Smooth muscle cell of the brain vasculature (primary cell): ENCODE data around the gene IL26.

Source experiments
- DNase-seq: peaks from one replicate; pipeline ENCODE4 v3.0.0-alpha.2; 2012; ENCODE audit warnings: low read depth, low spot score

Gene IL26, protein sequence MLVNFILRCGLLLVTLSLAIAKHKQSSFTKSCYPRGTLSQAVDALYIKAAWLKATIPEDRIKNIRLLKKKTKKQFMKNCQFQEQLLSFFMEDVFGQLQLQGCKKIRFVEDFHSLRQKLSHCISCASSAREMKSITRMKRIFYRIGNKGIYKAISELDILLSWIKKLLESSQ

DNA sequence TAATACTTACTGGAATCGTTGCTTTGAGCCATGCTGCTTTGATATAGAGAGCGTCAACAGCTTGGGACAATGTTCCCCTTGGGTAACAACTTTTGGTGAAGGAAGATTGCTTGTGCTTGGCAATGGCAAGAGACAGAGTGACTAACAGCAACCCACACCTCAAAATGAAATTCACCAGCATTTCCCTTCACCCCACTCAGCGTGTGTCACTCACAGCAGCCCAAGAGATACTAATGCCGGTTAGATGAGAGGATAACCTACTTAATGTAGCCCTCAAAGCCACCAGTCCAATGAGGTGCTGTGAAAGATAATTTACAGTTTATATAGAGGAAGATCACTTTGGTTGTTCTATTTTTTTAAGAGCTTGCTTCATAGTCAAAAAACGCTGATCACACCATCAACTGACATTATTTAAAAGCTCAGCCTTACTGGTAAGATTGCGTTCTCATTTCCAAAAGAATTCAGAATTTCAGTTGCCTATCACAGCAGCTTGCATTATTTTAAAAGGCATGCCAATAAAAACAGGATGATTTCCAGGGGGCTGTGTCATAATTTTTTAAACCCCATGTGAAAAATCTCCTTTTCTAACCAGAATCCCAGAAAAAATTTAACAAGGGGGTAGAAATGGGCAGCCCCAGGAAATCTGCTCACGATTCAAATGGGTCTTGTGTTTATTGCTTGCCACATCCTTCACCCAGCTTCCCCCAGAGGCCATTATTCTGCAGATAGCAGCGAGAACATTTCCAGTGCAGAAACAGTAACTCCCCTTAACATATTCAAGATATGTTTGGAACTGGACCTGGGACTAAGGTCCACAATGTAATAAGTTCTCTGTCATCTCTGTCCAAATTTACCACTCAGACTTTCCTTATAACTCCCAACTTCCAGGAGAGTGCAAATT is at the start of gene IL26:
Gene IL26, minus strand, starts transcription at position 235 of the 901 bp plus-strand sequence. Its CDS starts 54 bp downstream, at position 181.
- DNase-seq, result no peak

DNA sequence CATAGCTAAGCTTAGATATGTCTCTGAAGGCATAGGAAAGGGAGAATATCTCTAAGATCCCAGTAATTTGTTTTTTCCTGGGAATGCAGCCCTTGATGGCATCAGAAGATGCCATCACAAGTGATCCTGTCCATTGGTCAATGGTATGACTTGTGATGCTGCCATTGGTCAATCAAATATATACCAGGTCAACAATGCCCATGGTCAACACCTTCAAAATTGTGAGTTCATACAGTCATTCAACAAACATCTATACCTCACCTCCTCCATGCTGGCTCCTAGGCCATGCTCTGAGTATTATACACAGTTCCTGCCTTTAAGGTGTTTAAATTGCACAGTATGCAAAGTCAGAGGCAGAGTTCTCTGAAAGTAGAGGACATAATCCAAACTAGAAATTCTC is 47.1 kb upstream of the IL26 start:
- no peak for DNase-seq

DNA sequence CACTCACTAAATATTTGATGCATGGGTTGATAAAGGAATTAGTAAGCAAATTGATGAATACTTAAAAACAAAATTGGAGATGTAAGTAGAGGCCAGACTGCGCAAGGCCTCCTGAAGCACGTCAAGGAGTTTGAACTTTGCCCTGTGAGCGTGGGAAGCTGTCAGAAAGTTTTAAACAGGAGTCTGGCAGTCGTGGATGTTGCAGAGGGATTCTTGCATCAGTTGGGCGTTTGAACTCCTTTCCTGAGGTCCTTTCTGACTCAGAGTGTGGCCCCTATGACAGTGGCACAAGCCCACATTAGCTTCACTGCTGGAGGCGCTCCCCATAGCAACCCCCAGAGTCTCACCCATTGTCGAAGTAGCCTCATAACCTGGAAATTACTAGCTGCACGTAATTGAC is 45.7 kb upstream of the IL26 start:
- no peak for DNase-seq

DNA sequence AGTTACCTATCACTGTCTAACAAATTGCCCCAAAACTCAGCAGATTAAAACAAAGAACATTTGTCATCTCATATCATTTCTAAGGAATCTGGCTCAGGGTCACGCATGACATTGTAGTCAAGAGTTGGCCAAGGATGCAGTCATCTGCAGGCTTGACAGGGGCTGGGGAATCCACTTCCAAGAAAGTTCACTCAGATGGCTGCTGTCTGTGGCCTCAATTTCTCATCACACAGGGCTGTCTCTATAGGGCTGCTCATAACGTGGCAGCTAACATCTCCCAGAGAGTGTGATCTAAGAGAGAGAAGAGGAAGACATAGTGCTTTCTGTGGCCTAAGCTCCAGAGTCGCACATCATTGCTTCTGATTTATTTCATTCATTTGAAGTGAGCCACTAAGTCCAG is 44.7 kb upstream of the IL26 start:
- DNase-seq, result no peak

DNA sequence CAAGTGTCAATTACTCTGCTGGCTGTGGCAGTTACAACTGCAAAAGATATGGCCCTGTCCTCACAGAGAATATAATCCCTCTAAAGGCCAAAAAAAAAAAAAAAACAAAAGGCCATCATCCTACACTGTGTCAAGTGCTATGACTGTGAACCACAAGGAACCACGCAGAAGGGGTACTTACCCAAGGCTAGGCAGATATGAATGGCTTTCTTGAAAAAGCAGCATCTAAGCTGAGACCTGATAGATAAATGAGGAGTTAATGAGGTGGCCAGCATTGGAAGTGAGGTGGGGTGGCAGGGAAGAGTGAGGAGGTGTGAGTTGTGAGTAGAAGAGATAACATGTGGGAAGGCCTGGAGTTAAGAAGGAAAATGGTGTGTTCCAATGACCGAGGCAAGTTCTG is 44.2 kb upstream of the IL26 start:
- no peak for DNase-seq

DNA sequence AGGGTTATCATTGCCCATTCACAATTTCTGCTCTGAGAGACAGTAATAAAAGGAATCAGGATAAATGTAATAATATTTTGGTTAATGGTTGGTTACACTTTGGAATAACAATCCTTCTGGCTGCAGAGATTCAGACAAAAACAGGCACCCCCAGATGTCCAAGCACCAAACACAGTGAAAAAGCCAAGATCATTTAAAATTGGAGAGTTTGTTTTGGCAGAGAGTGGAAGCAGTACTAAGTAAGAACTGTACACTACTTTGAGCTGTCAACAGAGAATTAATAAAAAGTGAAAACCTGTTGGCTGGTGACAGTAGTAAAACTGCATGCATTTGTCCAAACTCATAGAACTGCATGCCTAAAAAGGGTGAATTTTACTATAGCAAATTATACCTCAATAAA is 43.4 kb upstream of the IL26 start:
- DNase-seq, result no peak

DNA sequence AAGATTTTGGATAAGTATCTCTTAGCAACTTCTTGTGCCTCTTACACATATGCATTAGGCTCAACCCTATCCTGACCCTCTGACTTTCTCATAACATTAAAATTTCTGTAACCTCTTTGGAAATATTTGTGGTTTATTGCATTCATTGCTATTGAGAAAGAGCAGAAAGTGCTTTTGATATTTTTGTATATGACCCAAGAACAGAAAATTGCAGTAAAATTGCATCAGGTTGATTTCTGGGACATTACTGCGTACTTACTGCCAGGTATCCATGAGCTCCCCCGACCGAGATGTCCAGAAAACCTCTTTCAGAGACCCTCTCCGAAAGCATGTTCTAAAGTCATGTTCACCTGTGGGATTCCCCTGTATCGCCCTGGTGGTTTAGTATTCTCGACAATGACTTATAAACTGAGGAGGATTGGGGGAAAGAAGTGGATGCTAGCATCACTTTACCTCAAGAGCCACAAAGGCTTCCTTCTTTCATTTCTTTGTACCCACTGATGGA is 42.3 kb upstream of the IL26 start:
- no peak for DNase-seq

DNA sequence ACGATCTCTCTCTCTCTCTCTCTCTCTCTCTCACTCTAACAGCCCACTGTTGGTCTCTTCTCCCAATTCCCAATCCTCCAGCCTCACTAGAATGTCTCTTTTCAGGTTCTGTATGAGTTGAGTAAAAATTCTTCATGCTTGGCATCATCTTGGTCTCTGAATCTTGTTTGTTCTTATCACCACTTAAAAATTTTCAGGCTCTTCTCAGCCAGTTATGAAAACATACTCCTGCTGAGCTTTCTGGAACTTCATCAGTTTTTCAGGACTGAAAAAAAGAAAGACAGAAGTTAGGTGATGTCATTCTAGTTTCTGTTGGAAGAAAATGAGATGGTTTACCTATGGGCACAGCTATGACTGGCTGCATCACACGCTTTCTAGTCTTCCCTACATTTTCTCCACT is 39.2 kb upstream of the IL26 start:
- DNase-seq, result peak; percentile 58

DNA sequence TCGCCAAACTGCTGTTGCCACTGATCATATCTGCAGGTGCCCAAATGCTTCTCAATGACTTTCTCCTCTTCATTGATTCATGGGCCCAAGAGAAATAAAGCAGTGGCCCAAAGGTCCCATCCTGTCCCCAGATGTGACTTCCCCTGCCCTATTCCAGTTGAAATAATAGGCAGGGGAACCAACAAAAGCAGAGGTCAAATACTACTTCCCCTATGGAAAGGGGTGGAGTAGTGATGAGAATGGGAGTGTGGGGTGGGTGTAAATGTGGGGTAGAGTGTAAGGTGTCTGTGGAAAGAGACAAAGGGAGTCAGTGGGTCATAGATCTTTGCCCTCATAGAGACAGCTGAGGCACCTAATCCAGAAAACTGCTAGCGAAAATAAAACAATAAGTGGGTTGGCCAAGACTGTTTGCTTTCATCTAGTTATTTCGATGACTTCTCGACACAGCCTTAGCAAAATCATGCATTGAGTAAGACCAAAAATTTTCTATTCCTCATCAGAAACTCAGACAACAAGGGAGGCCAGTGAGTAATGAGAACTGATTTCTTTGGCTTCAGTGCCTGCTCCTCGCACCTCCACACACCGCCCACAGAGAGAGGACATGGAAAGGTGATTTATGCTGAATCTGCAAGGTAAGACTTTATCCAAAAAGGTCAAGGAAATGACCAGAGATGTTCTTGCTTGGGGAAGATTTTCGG is 38.7 kb upstream of the IL26 start:
- no peak for DNase-seq

DNA sequence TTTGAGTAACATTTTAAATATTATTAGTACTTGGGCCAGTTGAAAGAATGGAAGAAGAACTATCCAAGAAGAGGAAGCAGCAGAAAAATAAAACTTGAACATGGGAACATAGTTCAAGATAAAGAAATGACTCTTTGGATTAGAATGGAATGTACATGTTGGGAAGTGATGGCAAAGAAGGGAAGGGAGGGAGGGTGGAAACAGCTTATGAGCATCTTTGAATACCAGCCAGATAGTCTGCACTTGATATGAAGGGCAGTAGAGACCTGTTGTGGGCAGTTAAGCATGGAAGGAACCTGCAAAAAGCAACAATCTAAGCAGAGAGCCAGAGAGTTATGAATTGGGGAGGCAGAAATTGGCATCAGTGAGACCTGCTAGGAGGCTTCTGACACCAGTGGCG is 37.8 kb upstream of the IL26 start:
- DNase-seq, result no peak

DNA sequence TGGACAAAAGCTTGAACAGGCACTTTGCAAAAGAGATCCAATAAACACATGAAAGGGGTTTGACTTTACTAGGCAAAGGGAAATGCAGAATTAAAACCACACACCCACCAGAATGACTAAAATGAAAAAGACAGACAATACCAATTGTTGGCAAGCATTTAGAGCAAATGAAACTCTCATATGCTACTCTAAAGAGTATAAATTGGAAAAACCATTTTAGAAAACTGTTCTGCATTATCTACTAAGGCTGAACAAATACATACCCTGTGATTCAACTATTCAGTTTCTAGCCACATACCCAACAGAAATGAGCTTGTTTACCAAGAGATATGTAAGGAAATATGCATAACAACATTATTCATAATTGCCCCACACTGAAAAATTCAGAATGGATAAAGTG is 36.3 kb upstream of the IL26 start:
- no peak for DNase-seq

DNA sequence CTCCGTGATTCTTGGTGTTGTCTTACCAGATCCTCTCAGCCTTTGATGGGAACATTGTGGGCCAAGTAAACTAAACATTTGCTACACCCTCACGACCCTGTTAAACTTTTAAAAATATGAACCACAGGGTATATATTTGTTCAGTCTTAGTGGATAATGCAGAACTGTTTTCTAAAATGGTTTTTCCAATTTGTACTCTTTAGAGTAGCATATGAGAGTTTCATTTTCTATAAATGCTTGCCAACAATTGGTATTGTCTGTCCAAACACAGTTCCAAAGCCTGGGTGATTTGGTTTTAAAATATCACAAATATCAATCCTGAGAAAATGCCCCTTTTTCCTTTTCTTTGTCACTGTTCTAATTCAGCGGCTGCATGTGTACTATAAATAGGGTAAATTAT is 34.5 kb upstream of the IL26 start:
- DNase-seq, result no peak

DNA sequence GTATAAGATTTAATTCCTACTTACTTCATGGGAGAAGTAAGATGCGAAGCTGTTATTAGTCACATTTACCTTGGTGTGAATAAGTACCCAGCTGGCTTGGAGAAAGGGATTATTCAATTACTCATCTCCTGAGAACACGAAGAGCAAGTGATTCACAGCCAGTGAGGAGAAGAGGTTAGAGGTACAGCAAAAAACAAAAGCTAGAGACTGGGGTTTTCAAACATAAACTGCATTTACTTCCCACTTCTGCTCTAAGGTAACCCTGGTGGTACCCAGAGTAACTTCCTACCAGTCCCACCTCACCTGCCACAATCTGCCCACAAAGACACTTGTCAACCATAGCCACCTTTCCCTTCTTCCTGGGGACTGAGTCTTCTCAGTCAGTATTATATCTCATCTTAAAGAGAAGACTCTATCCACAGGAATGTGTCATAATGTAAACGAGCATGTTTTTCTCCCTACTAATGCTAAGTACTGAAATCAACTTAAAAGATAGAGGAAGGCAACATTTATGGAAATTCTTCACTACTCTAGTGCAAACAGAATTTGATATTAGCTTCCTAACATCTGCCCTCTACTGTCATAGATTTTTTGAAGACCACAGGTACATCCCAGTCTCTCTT is 33.8 kb upstream of the IL26 start:
- no peak for DNase-seq

DNA sequence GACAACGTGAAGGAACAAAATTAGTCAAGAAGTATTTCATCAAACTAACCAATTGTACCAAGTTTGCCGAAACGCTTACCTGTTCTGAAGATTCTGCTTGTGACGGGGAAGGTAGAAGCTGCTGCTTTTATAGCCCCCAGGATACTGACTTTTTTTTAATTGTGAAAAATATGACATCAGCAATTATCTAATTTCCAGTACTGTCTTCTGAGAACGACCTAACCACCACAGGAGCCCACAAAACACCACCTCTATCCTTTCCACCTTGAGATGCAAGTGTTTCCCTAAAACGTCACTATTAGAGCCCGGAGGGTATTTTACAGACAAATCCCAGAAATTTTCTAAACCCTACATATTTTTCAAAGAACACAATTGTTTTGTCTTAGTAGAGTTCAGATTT is 27.9 kb upstream of the IL26 start, which contains the start of gene IL22:
Gene IL22, minus strand, starts transcription at position 101 of the 400 bp plus-strand sequence. CDS start 156 bp downstream, outside the sequence.
- no peak for DNase-seq

DNA sequence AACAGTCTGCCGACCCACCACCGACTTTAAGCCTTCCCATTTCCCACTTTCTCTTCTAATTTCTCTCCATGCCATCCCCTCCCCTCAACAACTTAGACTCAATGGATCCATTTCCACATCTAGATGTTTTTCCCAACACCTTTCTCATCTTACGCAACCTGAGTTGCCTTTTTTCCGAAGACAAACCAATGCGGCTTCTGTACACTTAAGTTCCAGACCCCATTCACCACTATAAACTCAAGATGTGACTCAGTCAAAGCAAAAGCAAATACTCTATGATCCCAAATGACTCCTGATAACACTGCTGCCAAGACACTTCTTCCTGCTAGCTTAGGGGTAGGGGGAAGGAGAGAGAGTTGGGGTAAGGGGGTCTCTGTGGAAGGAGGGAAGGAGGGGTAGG is 26.5 kb upstream of the IL26 start:
- DNase-seq, result no peak

DNA sequence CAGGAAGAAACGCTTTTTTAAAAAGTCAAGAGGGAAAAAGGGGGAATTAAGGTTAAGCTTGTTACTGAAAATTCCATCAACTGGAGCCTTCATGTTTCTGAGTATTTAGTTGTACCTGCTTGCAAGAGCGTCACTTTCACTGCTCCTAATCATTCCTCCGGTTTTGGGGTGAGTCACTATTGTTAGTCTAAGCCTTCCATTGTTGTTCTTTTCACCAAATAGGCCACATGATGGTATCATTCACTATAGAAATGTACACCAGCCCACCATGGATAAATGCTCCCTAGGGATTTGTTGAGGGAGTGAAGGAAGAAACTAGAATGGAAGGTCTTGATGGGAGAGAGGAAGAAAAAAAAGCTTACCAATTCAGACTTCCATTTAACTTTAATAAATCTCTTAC is 24.8 kb upstream of the IL26 start:
- no peak for DNase-seq

DNA sequence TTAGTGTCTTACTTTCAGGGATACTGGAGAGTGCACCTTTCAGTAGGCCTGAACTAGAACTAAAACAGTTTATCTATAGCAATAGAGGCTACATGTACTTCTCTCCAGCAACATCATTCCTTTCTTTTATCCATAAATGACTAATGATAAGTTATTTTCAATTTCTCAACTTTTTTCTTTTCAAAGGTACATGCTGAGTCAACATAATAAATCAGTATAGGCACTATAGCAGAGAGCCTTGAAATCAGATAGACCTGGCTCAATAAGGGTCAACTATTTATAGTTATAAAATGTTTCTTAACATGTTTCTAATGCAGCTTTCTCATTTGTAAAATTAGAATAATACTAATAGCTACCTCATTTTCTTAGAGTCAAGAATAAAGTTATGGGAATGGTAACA is 22.2 kb upstream of the IL26 start:
- DNase-seq, result no peak

DNA sequence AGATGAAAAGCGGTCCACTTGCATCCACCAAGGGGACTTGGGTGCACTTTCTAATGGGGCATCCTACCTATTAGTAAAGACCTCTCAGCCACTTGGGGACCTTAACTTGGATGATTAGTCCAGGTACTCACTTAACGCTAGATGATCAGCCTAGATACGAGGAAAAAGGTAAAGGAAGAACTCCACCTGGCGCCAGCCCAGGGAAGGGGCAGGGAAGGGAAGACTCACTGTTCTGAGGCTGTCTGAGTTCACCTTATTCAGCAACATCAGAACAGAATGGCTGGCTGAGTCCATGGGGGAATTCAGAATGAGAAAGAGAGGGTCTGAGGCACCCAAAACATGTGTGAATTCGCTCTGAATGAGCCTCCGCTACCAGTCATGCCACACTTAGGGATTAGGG is 20.7 kb upstream of the IL26 start:
- DNase-seq, result no peak

DNA sequence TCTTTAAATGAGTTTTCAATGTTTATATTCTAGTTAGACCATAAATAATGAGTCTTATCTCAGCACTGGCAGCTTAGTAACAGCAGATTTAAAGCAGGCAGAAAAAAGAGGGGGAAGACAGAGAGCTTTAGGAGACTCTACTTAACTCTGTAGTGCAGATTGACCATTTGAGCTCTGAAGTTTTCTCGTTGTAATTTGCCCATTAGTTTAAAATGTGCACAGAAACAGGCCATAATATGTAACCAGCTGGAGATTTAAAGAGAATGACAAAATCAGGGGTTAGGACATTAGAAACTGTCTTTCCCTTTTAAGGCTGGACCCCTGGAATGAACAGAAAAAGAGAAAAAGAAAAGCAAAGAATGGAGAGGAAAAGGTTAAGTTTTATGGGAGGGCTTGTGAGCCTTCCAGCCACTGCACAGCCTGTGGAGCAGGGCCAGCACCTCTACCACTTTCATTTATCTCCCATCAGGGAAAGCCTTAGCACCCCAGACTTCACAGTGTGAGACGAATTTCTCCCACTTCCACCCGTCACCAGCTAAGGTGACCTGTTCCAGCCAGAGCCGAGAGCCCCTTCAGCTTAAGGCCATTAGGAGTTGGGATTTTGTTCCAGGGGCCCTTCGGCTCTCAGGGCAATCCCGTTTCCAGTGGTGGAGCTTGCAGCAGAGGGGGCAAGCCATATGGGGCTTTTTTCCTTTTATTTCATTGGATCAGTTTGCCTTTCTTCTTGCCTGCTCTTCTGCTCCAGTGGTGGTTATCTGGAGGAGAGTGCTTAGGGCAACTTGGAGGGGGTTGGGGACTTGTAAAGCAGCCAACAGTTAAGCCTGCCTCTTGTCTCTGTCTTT is 19.8 kb upstream of the IL26 start:
- no peak for DNase-seq

DNA sequence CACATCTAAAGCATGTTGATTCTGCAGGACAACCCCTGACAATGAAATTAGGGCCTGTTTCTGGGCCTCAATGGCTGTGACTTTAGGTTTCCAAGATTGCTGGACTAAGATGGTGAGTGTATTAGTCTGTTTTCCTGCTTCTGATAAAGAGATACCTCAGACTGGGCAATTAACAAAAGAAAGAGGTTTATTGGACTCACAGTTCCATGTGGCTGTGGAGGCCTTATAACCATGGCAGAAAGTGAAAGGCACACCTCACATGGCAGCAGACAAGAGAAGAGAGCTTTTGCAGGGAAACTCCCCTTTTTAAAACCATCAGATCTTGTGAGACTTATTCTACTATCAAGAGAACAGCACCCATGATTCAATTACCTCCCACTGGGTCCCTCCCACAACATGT is 17.2 kb upstream of the IL26 start:
- DNase-seq, result no peak

DNA sequence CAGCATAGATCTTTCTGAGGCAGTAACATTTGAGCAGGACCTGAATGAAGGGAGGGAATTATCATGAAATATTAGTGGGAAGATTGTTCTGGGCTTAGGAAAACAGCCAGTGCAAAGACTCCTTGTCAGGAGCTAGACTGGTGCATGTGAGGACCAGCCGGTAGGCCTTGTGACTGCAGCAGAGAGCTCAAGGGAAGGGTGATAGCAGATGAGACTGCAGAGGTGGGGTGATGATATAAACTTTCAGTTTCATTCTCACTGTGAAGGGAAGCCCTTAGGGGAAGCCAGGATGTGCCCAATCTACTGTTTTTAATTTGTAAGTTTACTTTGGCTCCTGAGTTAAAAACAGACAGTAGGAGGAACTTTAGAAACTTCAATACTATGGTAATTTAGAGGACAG is 15.4 kb upstream of the IL26 start:
- no peak for DNase-seq
